ENCODE measurements around the gene GDI1. TPM values are rescaled to one million over a fixed set of nuclear protein-coding genes. Genes with fewer than 3 reads are reported as not detected.

GDI1 gene
- polyA plus RNA-seq, 1 donor (not counting 4 experiments of a cell fraction or from before 2014, with no cell fraction given), result 61.8 TPM

GRCh38 chrX:154478728-154479622, 42.0 kb downstream of the GDI1 start, which contains the start of gene LAGE3:
LAGE3 (minus strand) TSS chrX:154479281; CDS start chrX:154478915, 366 bp downstream.
- Histone ChIP-seq H3K9me3 (ENCODE audit: control insufficient read depth, low read depth, low read length) (no peaks in the 10 kb centered on the region), H3K36me3 (ENCODE audit: control insufficient read depth in 2 of 2, extremely low read depth in 1 of 2, insufficient read depth in 2 of 2, low read length in 2 of 2) (no peaks in the 10 kb centered on the region), H3K9me1 (ENCODE audit: control insufficient read depth, extremely low read depth, insufficient read depth, low read length) (no peaks in the 10 kb centered on the region), H3K9ac (ENCODE audit: control insufficient read depth, extremely low read depth, insufficient read depth, low read length) (no peak within 1 kb of the TSS), H4K20me1 (ENCODE audit: control insufficient read depth, extremely low read depth, insufficient read depth, low read length) (no peaks in the 10 kb centered on the region), H3K79me2 (ENCODE audit: control insufficient read depth, insufficient read depth, low read length) (no peaks in the 10 kb centered on the region), H3K27ac (ENCODE audit: control insufficient read depth, insufficient read depth, low read length) (no peak within 1 kb of the TSS), H2AFZ (ENCODE audit: control insufficient read depth, low read length) (peak within 1 kb of the TSS; percentile 27), H3K27me3 (ENCODE audit: control insufficient read depth, extremely low read depth, insufficient read depth, low read length) (no peaks in the 10 kb centered on the region), H3K4me1 (ENCODE audit: control insufficient read depth, extremely low read depth, insufficient read depth, low read length) (no peaks in the 10 kb centered on the region), H3K4me3 (ENCODE audit: control insufficient read depth in 2 of 3, extremely low read depth in 1 of 3, insufficient read depth in 2 of 3, low read depth in 1 of 3, low read length in 3 of 3) (peak within 1 kb of the TSS; percentile 42 to 57 (median 47)), H3K4me2 (ENCODE audit: control insufficient read depth, extremely low read depth, insufficient read depth, low read depth, low read length) (peak within 1 kb of the TSS; percentile 67)
- dilution Hi-C loops (cut with MboI; ENCODE audit: extremely low pct_ligation_motif_present, low sequenced_read_pairs), result no loop called here
- no peak for TF ChIP-seq CTCF (optimal IDR thresholded peaks at IDR 0.05 in 1 of 3, IDR thresholded peaks at IDR 0.05 in 1 of 3, conservative IDR thresholded peaks at IDR 0.05 in 1 of 3; ENCODE audit: extremely low read depth in 1 of 3, insufficient read depth in 2 of 3, low read length in 3 of 3)
- no peak for TF ChIP-seq EZH2 (IDR thresholded peaks at IDR 0.05; ENCODE audit: low read length)
- FAIRE-seq (no peak), DNase-seq (ENCODE audit: low read depth, low spot score) (no peak)

GRCh38 chrX:154481195-154481594, 44.2 kb downstream of the GDI1 start:
- dilution Hi-C loops (cut with MboI; ENCODE audit: extremely low pct_ligation_motif_present, low sequenced_read_pairs), result no loop called here
- Histone ChIP-seq H3K9ac (ENCODE audit: control insufficient read depth, extremely low read depth, insufficient read depth, low read length) (no peak overlapping the region), H3K4me3 (ENCODE audit: control insufficient read depth in 2 of 3, extremely low read depth in 1 of 3, insufficient read depth in 2 of 3, low read depth in 1 of 3, low read length in 3 of 3) (no peak overlapping the region), H3K27ac (ENCODE audit: control insufficient read depth, insufficient read depth, low read length) (no peak overlapping the region), H3K9me3 (ENCODE audit: control insufficient read depth, low read depth, low read length) (no peaks in the 10 kb centered on the region), H3K27me3 (ENCODE audit: control insufficient read depth, extremely low read depth, insufficient read depth, low read length) (no peaks in the 10 kb centered on the region), H2AFZ (ENCODE audit: control insufficient read depth, low read length) (no peak overlapping the region), H3K36me3 (ENCODE audit: control insufficient read depth in 2 of 2, extremely low read depth in 1 of 2, insufficient read depth in 2 of 2, low read length in 2 of 2) (peaks cover 3 to 8% of the 10 kb centered on the region in 2 experiments), H3K79me2 (ENCODE audit: control insufficient read depth, insufficient read depth, low read length) (peaks cover 8% of the 10 kb centered on the region), H4K20me1 (ENCODE audit: control insufficient read depth, extremely low read depth, insufficient read depth, low read length) (no peaks in the 10 kb centered on the region), H3K4me2 (ENCODE audit: control insufficient read depth, extremely low read depth, insufficient read depth, low read depth, low read length) (no peak overlapping the region), H3K9me1 (ENCODE audit: control insufficient read depth, extremely low read depth, insufficient read depth, low read length) (no peaks in the 10 kb centered on the region), H3K4me1 (ENCODE audit: control insufficient read depth, extremely low read depth, insufficient read depth, low read length) (peaks cover 6% of the 10 kb centered on the region)
- TF ChIP-seq EZH2 (IDR thresholded peaks at IDR 0.05; ENCODE audit: low read length) (no peak), CTCF (optimal IDR thresholded peaks at IDR 0.05 in 1 of 3, IDR thresholded peaks at IDR 0.05 in 1 of 3, conservative IDR thresholded peaks at IDR 0.05 in 1 of 3; ENCODE audit: extremely low read depth in 1 of 3, insufficient read depth in 2 of 3, low read length in 3 of 3) (no peak)
- no peak for DNase-seq (ENCODE audit: low read depth, low spot score)
- no peak for FAIRE-seq
